Measurements from ENCODE around the gene CALML4.

The CALML4 gene

GRCh38 chr15:68192117-68192516 lies 13.0 kb downstream of the CALML4 start:
- TF ChIP-seq ZNF8 (CRISPR knock-in tag; IDR thresholded peaks at IDR 0.05) (no peak), GLIS3 (CRISPR knock-in tag; IDR thresholded peaks at IDR 0.05) (no peak), ZNF565 (CRISPR knock-in tag; conservative IDR thresholded peaks at IDR 0.05; ENCODE audit: low read depth) (no peak), PPARA (CRISPR knock-in tag; IDR thresholded peaks at IDR 0.05; ENCODE audit: borderline replicate concordance) (no peak), CSDC2 (CRISPR knock-in tag; IDR thresholded peaks at IDR 0.05) (no peak), ESRRG (CRISPR knock-in tag; IDR thresholded peaks at IDR 0.05) (no peak), ISL1 (CRISPR knock-in tag; IDR thresholded peaks at IDR 0.05) (no peak), ZNF70 (CRISPR knock-in tag; IDR thresholded peaks at IDR 0.05) (no peak), TOX (CRISPR knock-in tag; IDR thresholded peaks at IDR 0.05; ENCODE audit: borderline replicate concordance) (no peak)
- TF ChIP-seq, protein P1, sequence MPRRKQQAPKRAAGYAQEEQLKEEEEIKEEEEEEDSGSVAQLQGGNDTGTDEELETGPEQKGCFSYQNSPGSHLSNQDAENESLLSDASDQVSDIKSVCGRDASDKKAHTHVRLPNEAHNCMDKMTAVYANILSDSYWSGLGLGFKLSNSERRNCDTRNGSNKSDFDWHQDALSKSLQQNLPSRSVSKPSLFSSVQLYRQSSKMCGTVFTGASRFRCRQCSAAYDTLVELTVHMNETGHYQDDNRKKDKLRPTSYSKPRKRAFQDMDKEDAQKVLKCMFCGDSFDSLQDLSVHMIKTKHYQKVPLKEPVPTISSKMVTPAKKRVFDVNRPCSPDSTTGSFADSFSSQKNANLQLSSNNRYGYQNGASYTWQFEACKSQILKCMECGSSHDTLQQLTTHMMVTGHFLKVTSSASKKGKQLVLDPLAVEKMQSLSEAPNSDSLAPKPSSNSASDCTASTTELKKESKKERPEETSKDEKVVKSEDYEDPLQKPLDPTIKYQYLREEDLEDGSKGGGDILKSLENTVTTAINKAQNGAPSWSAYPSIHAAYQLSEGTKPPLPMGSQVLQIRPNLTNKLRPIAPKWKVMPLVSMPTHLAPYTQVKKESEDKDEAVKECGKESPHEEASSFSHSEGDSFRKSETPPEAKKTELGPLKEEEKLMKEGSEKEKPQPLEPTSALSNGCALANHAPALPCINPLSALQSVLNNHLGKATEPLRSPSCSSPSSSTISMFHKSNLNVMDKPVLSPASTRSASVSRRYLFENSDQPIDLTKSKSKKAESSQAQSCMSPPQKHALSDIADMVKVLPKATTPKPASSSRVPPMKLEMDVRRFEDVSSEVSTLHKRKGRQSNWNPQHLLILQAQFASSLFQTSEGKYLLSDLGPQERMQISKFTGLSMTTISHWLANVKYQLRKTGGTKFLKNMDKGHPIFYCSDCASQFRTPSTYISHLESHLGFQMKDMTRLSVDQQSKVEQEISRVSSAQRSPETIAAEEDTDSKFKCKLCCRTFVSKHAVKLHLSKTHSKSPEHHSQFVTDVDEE (CRISPR knock-in tag; IDR thresholded peaks at IDR 0.05): no peak
- ATAC-seq: no peak

- TF ChIP-seq GLIS3 (CRISPR knock-in tag; IDR thresholded peaks at IDR 0.05) (no peak), BACH2 (CRISPR knock-in tag; IDR thresholded peaks at IDR 0.05; ENCODE audit: borderline replicate concordance) (no peak), OSR1 (CRISPR knock-in tag; IDR thresholded peaks at IDR 0.05) (no peak), ISL1 (CRISPR knock-in tag; IDR thresholded peaks at IDR 0.05) (no peak)
- TF ChIP-seq, protein P2, sequence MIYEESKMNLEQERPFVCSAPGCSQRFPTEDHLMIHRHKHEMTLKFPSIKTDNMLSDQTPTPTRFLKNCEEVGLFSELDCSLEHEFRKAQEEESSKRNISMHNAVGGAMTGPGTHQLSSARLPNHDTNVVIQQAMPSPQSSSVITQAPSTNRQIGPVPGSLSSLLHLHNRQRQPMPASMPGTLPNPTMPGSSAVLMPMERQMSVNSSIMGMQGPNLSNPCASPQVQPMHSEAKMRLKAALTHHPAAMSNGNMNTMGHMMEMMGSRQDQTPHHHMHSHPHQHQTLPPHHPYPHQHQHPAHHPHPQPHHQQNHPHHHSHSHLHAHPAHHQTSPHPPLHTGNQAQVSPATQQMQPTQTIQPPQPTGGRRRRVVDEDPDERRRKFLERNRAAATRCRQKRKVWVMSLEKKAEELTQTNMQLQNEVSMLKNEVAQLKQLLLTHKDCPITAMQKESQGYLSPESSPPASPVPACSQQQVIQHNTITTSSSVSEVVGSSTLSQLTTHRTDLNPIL (CRISPR knock-in tag; IDR thresholded peaks at IDR 0.05; ENCODE audit: low read depth): no peak
- ATAC-seq: no peak
Measured at GRCh38 chr15:68191555-68191954, 13.6 kb downstream of the CALML4 start.

GRCh38 chr15:68190048-68190447 lies 15.1 kb downstream of the CALML4 start:
- TF ChIP-seq ISL1 (CRISPR knock-in tag; IDR thresholded peaks at IDR 0.05) (no peak), TOX (CRISPR knock-in tag; IDR thresholded peaks at IDR 0.05; ENCODE audit: borderline replicate concordance) (no peak), BACH2 (CRISPR knock-in tag; IDR thresholded peaks at IDR 0.05; ENCODE audit: borderline replicate concordance) (no peak), SNAI2 (CRISPR knock-in tag; IDR thresholded peaks at IDR 0.05) (no peak), ZNF565 (CRISPR knock-in tag; conservative IDR thresholded peaks at IDR 0.05; ENCODE audit: low read depth) (no peak), ZNF70 (CRISPR knock-in tag; IDR thresholded peaks at IDR 0.05) (no peak), ZC3H10 (CRISPR knock-in tag; IDR thresholded peaks at IDR 0.05) (no peak), ZFP30 (CRISPR knock-in tag; IDR thresholded peaks at IDR 0.05) (no peak), ZNF8 (CRISPR knock-in tag; IDR thresholded peaks at IDR 0.05) (no peak), GLIS3 (CRISPR knock-in tag; IDR thresholded peaks at IDR 0.05) (no peak), ESRRG (CRISPR knock-in tag; IDR thresholded peaks at IDR 0.05) (no peak), PPARA (CRISPR knock-in tag; IDR thresholded peaks at IDR 0.05; ENCODE audit: borderline replicate concordance) (no peak), ZFP3 (CRISPR knock-in tag; IDR thresholded peaks at IDR 0.05) (no peak), POU6F1 (CRISPR knock-in tag; IDR thresholded peaks at IDR 0.05; ENCODE audit: borderline replicate concordance, low read depth) (no peak), OSR1 (CRISPR knock-in tag; IDR thresholded peaks at IDR 0.05) (no peak)
- TF ChIP-seq, protein P3, sequence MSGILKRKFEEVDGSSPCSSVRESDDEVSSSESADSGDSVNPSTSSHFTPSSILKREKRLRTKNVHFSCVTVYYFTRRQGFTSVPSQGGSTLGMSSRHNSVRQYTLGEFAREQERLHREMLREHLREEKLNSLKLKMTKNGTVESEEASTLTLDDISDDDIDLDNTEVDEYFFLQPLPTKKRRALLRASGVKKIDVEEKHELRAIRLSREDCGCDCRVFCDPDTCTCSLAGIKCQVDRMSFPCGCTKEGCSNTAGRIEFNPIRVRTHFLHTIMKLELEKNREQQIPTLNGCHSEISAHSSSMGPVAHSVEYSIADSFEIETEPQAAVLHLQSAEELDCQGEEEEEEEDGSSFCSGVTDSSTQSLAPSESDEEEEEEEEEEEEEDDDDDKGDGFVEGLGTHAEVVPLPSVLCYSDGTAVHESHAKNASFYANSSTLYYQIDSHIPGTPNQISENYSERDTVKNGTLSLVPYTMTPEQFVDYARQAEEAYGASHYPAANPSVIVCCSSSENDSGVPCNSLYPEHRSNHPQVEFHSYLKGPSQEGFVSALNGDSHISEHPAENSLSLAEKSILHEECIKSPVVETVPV (CRISPR knock-in tag; IDR thresholded peaks at IDR 0.05): no peak
- TF ChIP-seq, protein P4, sequence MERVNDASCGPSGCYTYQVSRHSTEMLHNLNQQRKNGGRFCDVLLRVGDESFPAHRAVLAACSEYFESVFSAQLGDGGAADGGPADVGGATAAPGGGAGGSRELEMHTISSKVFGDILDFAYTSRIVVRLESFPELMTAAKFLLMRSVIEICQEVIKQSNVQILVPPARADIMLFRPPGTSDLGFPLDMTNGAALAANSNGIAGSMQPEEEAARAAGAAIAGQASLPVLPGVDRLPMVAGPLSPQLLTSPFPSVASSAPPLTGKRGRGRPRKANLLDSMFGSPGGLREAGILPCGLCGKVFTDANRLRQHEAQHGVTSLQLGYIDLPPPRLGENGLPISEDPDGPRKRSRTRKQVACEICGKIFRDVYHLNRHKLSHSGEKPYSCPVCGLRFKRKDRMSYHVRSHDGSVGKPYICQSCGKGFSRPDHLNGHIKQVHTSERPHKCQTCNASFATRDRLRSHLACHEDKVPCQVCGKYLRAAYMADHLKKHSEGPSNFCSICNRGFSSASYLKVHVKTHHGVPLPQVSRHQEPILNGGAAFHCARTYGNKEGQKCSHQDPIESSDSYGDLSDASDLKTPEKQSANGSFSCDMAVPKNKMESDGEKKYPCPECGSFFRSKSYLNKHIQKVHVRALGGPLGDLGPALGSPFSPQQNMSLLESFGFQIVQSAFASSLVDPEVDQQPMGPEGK (CRISPR knock-in tag; IDR thresholded peaks at IDR 0.05; ENCODE audit: borderline replicate concordance): no peak
- TF ChIP-seq, protein P2 (CRISPR knock-in tag; IDR thresholded peaks at IDR 0.05; ENCODE audit: low read depth): no peak
- ATAC-seq: no peak

Data from SK-N-SH treated with all-trans-retinoic acid at 6 μM for 48 hours (cell line).